GOT3 (cell line): ENCODE measurements around the gene ALDH1A1.

Experiments
- DNase-seq: peaks from one replicate; lab custom pipeline; 2025; ENCODE audit warnings: mixed read lengths; lab: John Stamatoyannopoulos, UW

Gene ALDH1A1

GRCh38 chr9:72979405-72980100 lies 26.7 kb upstream of the ALDH1A1 start:
- no peak for DNase-seq

- DNase-seq = no peak
These were observed 25.9 kb upstream of the ALDH1A1 start for GRCh38 chr9:72978744-72979143.

GRCh38 chr9:72977670-72978069 lies 24.8 kb upstream of the ALDH1A1 start:
- DNase-seq = no peak

- DNase-seq = no peak
These were observed 21.6 kb upstream of the ALDH1A1 start for GRCh38 chr9:72974501-72974900.

- no peak for DNase-seq
These were observed 19.8 kb upstream of the ALDH1A1 start for GRCh38 chr9:72972636-72973035.

- DNase-seq = no peak
These were observed 18.6 kb upstream of the ALDH1A1 start for GRCh38 chr9:72971411-72971810.

GRCh38 chr9:72960446-72960845 lies 7.6 kb upstream of the ALDH1A1 start:
- no peak for DNase-seq

- DNase-seq = no peak
These were observed 5.8 kb upstream of the ALDH1A1 start for GRCh38 chr9:72958485-72959281.

- DNase-seq = no peak
These were observed 2.7 kb upstream of the ALDH1A1 start for GRCh38 chr9:72955571-72955970.

- DNase-seq = no peak
These were observed 2.2 kb upstream of the ALDH1A1 start for GRCh38 chr9:72955126-72955455.

GRCh38 chr9:72954431-72955125 lies 1.7 kb upstream of the ALDH1A1 start:
- DNase-seq = no peak

GRCh38 chr9:72952381-72952690 lies 517 bp downstream of the ALDH1A1 start:
- no peak for DNase-seq

GRCh38 chr9:72951520-72952380 lies 1.1 kb downstream of the ALDH1A1 start:
- no peak for DNase-seq

- no peak for DNase-seq
These were observed 1.9 kb downstream of the ALDH1A1 start for GRCh38 chr9:72950875-72951442.

- DNase-seq = no peak
These were observed 2.9 kb downstream of the ALDH1A1 start for GRCh38 chr9:72949918-72950325.

GRCh38 chr9:72949244-72949582 lies 3.6 kb downstream of the ALDH1A1 start:
- no peak for DNase-seq

- DNase-seq = no peak
These were observed 4.1 kb downstream of the ALDH1A1 start for GRCh38 chr9:72948575-72949243.

GRCh38 chr9:72947984-72948465 lies 4.8 kb downstream of the ALDH1A1 start:
- no peak for DNase-seq

GRCh38 chr9:72946821-72947220 lies 6.0 kb downstream of the ALDH1A1 start:
- no peak for DNase-seq

GRCh38 chr9:72946318-72946717 lies 6.5 kb downstream of the ALDH1A1 start:
- no peak for DNase-seq

- DNase-seq = no peak
These were observed 7.5 kb downstream of the ALDH1A1 start for GRCh38 chr9:72945391-72945790.
